GM12875 (cell line): Measurements from ENCODE around the gene PDHA1.
A peak's percentile ranks its signal among the peaks of the same experiment; 100 is the strongest.

Source experiments
- H3K4me3 ChIP-seq: one replicate; pipeline ENCODE4 v1.5.1; 2011; ENCODE audit warnings: low read depth, low read length, control low read depth
- CTCF ChIP-seq: IDR thresholded peaks from 2 replicates; pipeline ENCODE4 v1.5.1; 2011; ENCODE audit warnings: low read depth, mild to moderate bottlenecking, control low read depth, inconsistent platforms, low read length, moderate library complexity, borderline replicate concordance; ENCODE audit not compliant: insufficient read depth

PDHA1 gene

GRCh38 chrX:19373351-19373891 is 29.7 kb downstream of the PDHA1 start:
- no peak overlapping the region for H3K4me3 ChIP-seq
- no peak for TF ChIP-seq CTCF

- TF ChIP-seq CTCF, result no peak
- H3K4me3 ChIP-seq, result no peak overlapping the region
Measured at GRCh38 chrX:19375546-19375945, 31.8 kb downstream of the PDHA1 start.

- H3K4me3 ChIP-seq, result no peak overlapping the region
- no peak for TF ChIP-seq CTCF
Measured at GRCh38 chrX:19377799-19378198, 34.1 kb downstream of the PDHA1 start.

GRCh38 chrX:19381326-19381725 is 37.6 kb downstream of the PDHA1 start:
- H3K4me3 ChIP-seq, result no peak overlapping the region
- no peak for TF ChIP-seq CTCF

GRCh38 chrX:19382555-19383145 is 38.9 kb downstream of the PDHA1 start:
- no peak overlapping the region for H3K4me3 ChIP-seq
- TF ChIP-seq CTCF, result peak; percentile 66

- H3K4me3 ChIP-seq, result no peak overlapping the region
- no peak for TF ChIP-seq CTCF
Measured at GRCh38 chrX:19386679-19387078, 43.0 kb downstream of the PDHA1 start.

- no peak for TF ChIP-seq CTCF
- no peak overlapping the region for H3K4me3 ChIP-seq
Measured at GRCh38 chrX:19388064-19388679, 44.4 kb downstream of the PDHA1 start.
